Measurements from ENCODE around the gene PROM1. TPM values are rescaled to one million over a fixed set of nuclear protein-coding genes. Genes with fewer than 3 reads are reported as not detected.

PROM1 gene
- polyA plus RNA-seq, 4 donors, result 0.45 to 32.9 (median 4.8) TPM

- no peak overlapping the region for H3K27ac ChIP-seq (ENCODE audit: low read depth in 1 of 3, low read length in 2 of 3)
- H3K4me3 ChIP-seq (ENCODE audit: low read depth in 1 of 3, low read length in 3 of 3), result no peak overlapping the region
- no peak for FAIRE-seq
- no peaks in the 10 kb centered on the region for H3K9me3 ChIP-seq (ENCODE audit: control insufficient read depth in 2 of 2, insufficient read depth in 1 of 2, low read depth in 1 of 2, low read length in 1 of 2)
- H3K4me1 ChIP-seq (ENCODE audit: control insufficient read depth in 3 of 3, insufficient read depth in 2 of 3, low read depth in 1 of 3, low read length in 2 of 3), result no peaks in the 10 kb centered on the region
- DNase-seq, result no peak
- WGBS, 3 donors, result 63 to 78% (median 68%) methylated on average over 3 of the region's 3 CpGs
- H3K27me3 ChIP-seq (ENCODE audit: control insufficient read depth in 3 of 3, insufficient read depth in 3 of 3, low read length in 3 of 3), result peaks cover 0 to 4% (median 0%) of the 10 kb centered on the region in 3 donors
- H3K36me3 ChIP-seq (ENCODE audit: control insufficient read depth in 3 of 3, insufficient read depth in 2 of 3, low read depth in 1 of 3, low read length in 3 of 3), result no peaks in the 10 kb centered on the region
Measured at GRCh38 chr4:16116493-16116990, 32.7 kb upstream of the PROM1 start.

GRCh38 chr4:16116019-16116418 lies 32.2 kb upstream of the PROM1 start:
- Histone ChIP-seq H3K36me3 (ENCODE audit: control insufficient read depth in 3 of 3, insufficient read depth in 2 of 3, low read depth in 1 of 3, low read length in 3 of 3) (no peaks in the 10 kb centered on the region), H3K4me3 (ENCODE audit: low read depth in 1 of 3, low read length in 3 of 3) (no peak overlapping the region), H3K27ac (ENCODE audit: low read depth in 1 of 3, low read length in 2 of 3) (no peak overlapping the region), H3K4me1 (ENCODE audit: control insufficient read depth in 3 of 3, insufficient read depth in 2 of 3, low read depth in 1 of 3, low read length in 2 of 3) (no peaks in the 10 kb centered on the region), H3K9me3 (ENCODE audit: control insufficient read depth in 2 of 2, insufficient read depth in 1 of 2, low read depth in 1 of 2, low read length in 1 of 2) (no peaks in the 10 kb centered on the region), H3K27me3 (ENCODE audit: control insufficient read depth in 3 of 3, insufficient read depth in 3 of 3, low read length in 3 of 3) (peaks cover 0 to 4% (median 0%) of the 10 kb centered on the region in 3 donors)
- WGBS, 3 donors, result 90 to 94% (median 94%) methylated on average over 7 of the region's 7 CpGs
- no peak for DNase-seq
- no peak for FAIRE-seq

DNA sequence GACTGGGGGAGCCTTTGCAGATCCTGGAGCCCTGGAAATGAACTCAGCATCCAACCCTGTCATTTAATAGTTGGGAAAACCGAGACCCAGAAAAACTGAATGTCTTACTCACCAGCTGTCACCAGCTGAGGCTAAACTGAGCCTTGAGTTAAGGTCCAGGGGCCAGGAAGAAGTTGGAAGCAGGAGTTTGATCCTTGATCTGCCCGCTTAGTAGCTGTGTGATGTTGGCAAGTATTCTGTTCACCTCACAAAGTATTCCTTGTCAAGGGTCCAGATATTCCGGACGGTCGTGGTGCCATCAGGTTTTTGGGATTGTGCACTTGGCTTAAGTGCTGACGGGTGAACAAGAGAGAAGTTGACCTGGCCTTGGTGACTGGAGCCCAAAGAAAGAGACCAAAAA lies 30.7 kb upstream of the PROM1 start:
- H3K36me3 ChIP-seq (ENCODE audit: control insufficient read depth in 3 of 3, insufficient read depth in 2 of 3, low read depth in 1 of 3, low read length in 3 of 3), result no peaks in the 10 kb centered on the region

DNA sequence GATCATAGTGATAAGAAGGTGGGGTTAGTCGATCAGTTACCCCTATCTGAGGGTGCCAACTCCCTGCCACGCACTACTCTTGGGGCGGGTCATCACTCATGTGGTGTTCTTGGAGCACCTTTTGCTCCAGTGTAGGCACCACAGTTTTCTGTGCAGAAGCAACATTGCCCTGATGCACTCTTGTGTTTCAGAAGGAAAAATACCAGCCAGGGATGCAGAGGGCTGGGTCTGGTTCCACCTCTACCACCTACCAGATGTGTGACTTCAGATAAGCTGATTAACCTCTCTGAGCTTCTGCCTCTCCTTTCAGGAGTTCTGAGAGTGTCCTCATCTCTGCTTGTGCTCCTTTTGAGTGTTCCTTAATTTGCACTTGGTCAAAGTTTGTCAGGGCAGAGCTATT lies 29.9 kb upstream of the PROM1 start:
- H3K4me3 ChIP-seq (ENCODE audit: low read depth in 1 of 3, low read length in 3 of 3), result no peak overlapping the region
- no peaks in the 10 kb centered on the region for H3K36me3 ChIP-seq (ENCODE audit: control insufficient read depth in 3 of 3, insufficient read depth in 2 of 3, low read depth in 1 of 3, low read length in 3 of 3)
- no peaks in the 10 kb centered on the region for H3K9me3 ChIP-seq (ENCODE audit: control insufficient read depth in 2 of 2, insufficient read depth in 1 of 2, low read depth in 1 of 2, low read length in 1 of 2)
- no peak overlapping the region for H3K27ac ChIP-seq (ENCODE audit: low read depth in 1 of 3, low read length in 2 of 3)
- H3K4me1 ChIP-seq (ENCODE audit: control insufficient read depth in 3 of 3, insufficient read depth in 2 of 3, low read depth in 1 of 3, low read length in 2 of 3), result no peaks in the 10 kb centered on the region
- DNase-seq, result no peak
- WGBS, 3 donors, result 65 to 90% (median 70%) methylated on average over 3 of the region's 3 CpGs
- peaks cover 0 to 4% (median 0%) of the 10 kb centered on the region in 3 donors for H3K27me3 ChIP-seq (ENCODE audit: control insufficient read depth in 3 of 3, insufficient read depth in 3 of 3, low read length in 3 of 3)
- no peak for FAIRE-seq

More for the DNA sequence above, 30.7 kb upstream of the PROM1 start:
- Histone ChIP-seq H3K9me3 (ENCODE audit: control insufficient read depth in 2 of 2, insufficient read depth in 1 of 2, low read depth in 1 of 2, low read length in 1 of 2) (no peaks in the 10 kb centered on the region), H3K4me1 (ENCODE audit: control insufficient read depth in 3 of 3, insufficient read depth in 2 of 3, low read depth in 1 of 3, low read length in 2 of 3) (no peaks in the 10 kb centered on the region), H3K4me3 (ENCODE audit: low read depth in 1 of 3, low read length in 3 of 3) (no peak overlapping the region), H3K27ac (ENCODE audit: low read depth in 1 of 3, low read length in 2 of 3) (no peak overlapping the region), H3K27me3 (ENCODE audit: control insufficient read depth in 3 of 3, insufficient read depth in 3 of 3, low read length in 3 of 3) (peaks cover 0 to 4% (median 0%) of the 10 kb centered on the region in 3 donors)
- WGBS, 3 donors, result 78 to 87% (median 87%) methylated on average over 6 of the region's 6 CpGs
- DNase-seq (no peak), FAIRE-seq (no peak)

DNA sequence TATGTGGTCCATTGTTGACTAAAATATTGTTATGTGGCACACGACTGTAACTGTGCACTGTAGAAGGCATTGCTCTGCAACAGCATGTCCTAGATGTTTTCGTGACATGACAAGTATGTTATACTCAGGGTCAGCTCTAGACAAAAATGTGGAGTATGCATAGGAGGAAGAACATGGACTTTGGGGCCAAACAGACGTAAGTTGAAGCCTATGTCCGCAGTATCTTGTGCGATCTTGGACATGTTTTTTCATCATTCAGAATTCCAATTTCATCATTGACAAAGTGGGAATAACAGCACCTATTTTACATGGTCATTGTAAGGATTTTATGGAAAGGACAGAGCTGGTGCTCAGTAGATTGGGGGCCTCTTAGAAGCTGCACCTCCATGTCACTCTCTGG lies 27.7 kb upstream of the PROM1 start:
- DNase-seq (no peak), FAIRE-seq (no peak)
- no peaks in the 10 kb centered on the region for H3K4me1 ChIP-seq (ENCODE audit: control insufficient read depth in 3 of 3, insufficient read depth in 2 of 3, low read depth in 1 of 3, low read length in 2 of 3)
- H3K27me3 ChIP-seq (ENCODE audit: control insufficient read depth in 3 of 3, insufficient read depth in 3 of 3, low read length in 3 of 3), result peaks cover 0 to 4% (median 0%) of the 10 kb centered on the region in 3 donors
- no peaks in the 10 kb centered on the region for H3K9me3 ChIP-seq (ENCODE audit: control insufficient read depth in 2 of 2, insufficient read depth in 1 of 2, low read depth in 1 of 2, low read length in 1 of 2)
- 84 to 96% (median 94%) methylated on average over 5 of the region's 5 CpGs for WGBS, 3 donors
- H3K4me3 ChIP-seq (ENCODE audit: low read depth in 1 of 3, low read length in 3 of 3), result no peak overlapping the region
- no peaks in the 10 kb centered on the region for H3K36me3 ChIP-seq (ENCODE audit: control insufficient read depth in 3 of 3, insufficient read depth in 2 of 3, low read depth in 1 of 3, low read length in 3 of 3)
- H3K27ac ChIP-seq (ENCODE audit: low read depth in 1 of 3, low read length in 2 of 3), result no peak overlapping the region

DNA sequence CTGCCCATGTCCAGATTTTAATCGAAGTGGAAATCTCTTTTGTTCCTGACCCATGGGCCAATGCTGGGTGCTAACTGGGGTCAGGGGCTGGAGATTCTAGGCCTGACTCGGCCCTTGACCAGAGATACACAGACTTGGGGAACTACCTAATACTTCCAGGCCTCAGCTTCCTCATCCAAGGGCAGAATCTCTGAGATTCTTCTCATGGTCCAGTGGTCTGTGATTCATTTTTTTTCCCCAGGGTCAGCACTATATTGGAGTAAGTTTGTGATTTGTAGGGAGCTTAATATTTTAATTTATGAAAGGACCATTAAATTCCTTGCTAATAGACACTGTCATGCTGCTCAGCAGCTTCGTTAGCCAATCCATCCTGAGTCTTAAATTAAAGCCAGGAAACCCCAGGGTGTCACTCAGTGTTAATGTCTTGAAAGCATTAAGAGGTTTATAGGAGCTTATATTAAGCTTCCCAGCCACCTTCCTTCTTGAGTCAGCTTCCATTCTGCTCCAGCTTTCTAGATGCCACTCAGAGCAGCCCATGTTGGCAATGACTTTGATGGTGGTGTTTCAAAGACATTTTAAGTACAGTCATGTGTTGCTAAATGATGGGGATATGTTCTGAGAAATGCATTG lies 27.0 kb upstream of the PROM1 start:
- Histone ChIP-seq H3K4me1 (ENCODE audit: control insufficient read depth in 3 of 3, insufficient read depth in 2 of 3, low read depth in 1 of 3, low read length in 2 of 3) (no peaks in the 10 kb centered on the region), H3K9me3 (ENCODE audit: control insufficient read depth in 2 of 2, insufficient read depth in 1 of 2, low read depth in 1 of 2, low read length in 1 of 2) (no peaks in the 10 kb centered on the region), H3K4me3 (ENCODE audit: low read depth in 1 of 3, low read length in 3 of 3) (no peak overlapping the region), H3K27me3 (ENCODE audit: control insufficient read depth in 3 of 3, insufficient read depth in 3 of 3, low read length in 3 of 3) (no peaks in the 10 kb centered on the region), H3K36me3 (ENCODE audit: control insufficient read depth in 3 of 3, insufficient read depth in 2 of 3, low read depth in 1 of 3, low read length in 3 of 3) (no peaks in the 10 kb centered on the region), H3K27ac (ENCODE audit: low read depth in 1 of 3, low read length in 2 of 3) (no peak overlapping the region)
- no peak for DNase-seq
- 66 to 84% (median 80%) methylated on average over 3 of the region's 3 CpGs for WGBS, 3 donors
- FAIRE-seq, result no peak

DNA sequence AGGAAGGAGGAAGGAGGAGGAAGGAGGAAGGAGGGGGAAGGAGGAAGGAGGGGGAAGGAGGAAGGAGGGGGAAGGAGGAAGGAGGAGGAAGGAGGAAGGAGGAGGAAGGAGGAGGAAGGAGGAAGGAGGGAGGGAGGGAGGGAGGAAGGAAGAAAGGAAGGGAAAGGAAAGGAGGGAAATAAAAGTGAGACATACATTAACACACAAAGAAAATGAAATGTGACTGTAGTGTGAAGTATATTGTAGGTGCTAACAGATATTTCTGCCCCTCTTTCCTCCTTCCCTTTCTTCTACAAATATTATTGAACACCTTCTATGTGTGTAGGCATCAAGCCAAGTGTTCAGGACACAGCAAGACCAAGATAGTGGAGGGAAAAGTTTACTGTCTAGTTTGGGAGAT lies 26.4 kb upstream of the PROM1 start:
- Histone ChIP-seq H3K27ac (ENCODE audit: low read depth in 1 of 3, low read length in 2 of 3) (no peak overlapping the region), H3K4me3 (ENCODE audit: low read depth in 1 of 3, low read length in 3 of 3) (no peak overlapping the region), H3K36me3 (ENCODE audit: control insufficient read depth in 3 of 3, insufficient read depth in 2 of 3, low read depth in 1 of 3, low read length in 3 of 3) (no peaks in the 10 kb centered on the region), H3K4me1 (ENCODE audit: control insufficient read depth in 3 of 3, insufficient read depth in 2 of 3, low read depth in 1 of 3, low read length in 2 of 3) (no peaks in the 10 kb centered on the region), H3K27me3 (ENCODE audit: control insufficient read depth in 3 of 3, insufficient read depth in 3 of 3, low read length in 3 of 3) (no peaks in the 10 kb centered on the region), H3K9me3 (ENCODE audit: control insufficient read depth in 2 of 2, insufficient read depth in 1 of 2, low read depth in 1 of 2, low read length in 1 of 2) (no peaks in the 10 kb centered on the region)
- FAIRE-seq (no peak), DNase-seq (no peak)

DNA sequence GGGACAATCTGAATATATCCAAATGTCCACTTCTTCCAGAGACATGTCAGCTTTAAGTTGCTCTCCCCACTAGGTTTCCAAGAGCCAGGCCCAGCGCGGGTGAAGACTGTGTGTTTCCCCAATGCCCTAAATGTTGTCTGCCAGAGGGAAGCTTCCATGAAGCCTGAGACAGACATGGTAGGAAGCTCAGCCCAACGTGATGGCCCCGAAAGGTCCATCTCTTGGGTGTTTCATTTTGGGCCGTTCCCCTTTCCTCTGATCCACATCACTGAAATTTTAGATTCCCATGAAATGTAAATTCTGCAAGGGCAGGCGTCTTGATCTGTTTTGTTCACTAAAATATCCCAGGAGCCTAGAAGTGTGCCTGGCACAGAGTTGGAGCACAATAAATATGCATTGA lies 25.4 kb upstream of the PROM1 start:
- H3K27ac ChIP-seq (ENCODE audit: low read depth in 1 of 3, low read length in 2 of 3), result no peak overlapping the region
- H3K4me3 ChIP-seq (ENCODE audit: low read depth in 1 of 3, low read length in 3 of 3), result no peak overlapping the region
- no peaks in the 10 kb centered on the region for H3K27me3 ChIP-seq (ENCODE audit: control insufficient read depth in 3 of 3, insufficient read depth in 3 of 3, low read length in 3 of 3)
- no peaks in the 10 kb centered on the region for H3K9me3 ChIP-seq (ENCODE audit: control insufficient read depth in 2 of 2, insufficient read depth in 1 of 2, low read depth in 1 of 2, low read length in 1 of 2)
- FAIRE-seq (no peak), DNase-seq (no peak)
- 89 to 96% (median 90%) methylated on average over 6 of the region's 6 CpGs for WGBS, 3 donors
- H3K4me1 ChIP-seq (ENCODE audit: control insufficient read depth in 3 of 3, insufficient read depth in 2 of 3, low read depth in 1 of 3, low read length in 2 of 3), result no peaks in the 10 kb centered on the region
- no peaks in the 10 kb centered on the region for H3K36me3 ChIP-seq (ENCODE audit: control insufficient read depth in 3 of 3, insufficient read depth in 2 of 3, low read depth in 1 of 3, low read length in 3 of 3)

GRCh38 chr4:16106956-16107355 lies 23.1 kb upstream of the PROM1 start:
- WGBS, 3 donors, result 40 to 76% (median 49%) methylated on average over 6 of the region's 6 CpGs
- no peaks in the 10 kb centered on the region for H3K27me3 ChIP-seq (ENCODE audit: control insufficient read depth in 3 of 3, insufficient read depth in 3 of 3, low read length in 3 of 3)
- FAIRE-seq (no peak), DNase-seq (peak in 1 of 2 donors; percentile 50)
- no peak overlapping the region for H3K4me3 ChIP-seq (ENCODE audit: low read depth in 1 of 3, low read length in 3 of 3)
- H3K27ac ChIP-seq (ENCODE audit: low read depth in 1 of 3, low read length in 2 of 3), result no peak overlapping the region
- no peaks in the 10 kb centered on the region for H3K36me3 ChIP-seq (ENCODE audit: control insufficient read depth in 3 of 3, insufficient read depth in 2 of 3, low read depth in 1 of 3, low read length in 3 of 3)
- no peaks in the 10 kb centered on the region for H3K9me3 ChIP-seq (ENCODE audit: control insufficient read depth in 2 of 2, insufficient read depth in 1 of 2, low read depth in 1 of 2, low read length in 1 of 2)
- no peaks in the 10 kb centered on the region for H3K4me1 ChIP-seq (ENCODE audit: control insufficient read depth in 3 of 3, insufficient read depth in 2 of 3, low read depth in 1 of 3, low read length in 2 of 3)

All from small intestine (tissue), 7 donors.